Breast epithelium (tissue), 3 donors: ENCODE results near the gene SIVA1.

Experiments
- CTCF ChIP-seq, 3 donors: fragments of 450-650 bp; IDR thresholded peaks; one replicate each; pipeline ENCODE4 v1.5.1; 2016 to 2017; ENCODE audit warnings: antibody characterized with exemption in 3 of 3, mild to moderate bottlenecking in 3 of 3, moderate library complexity in 3 of 3
- POLR2A ChIP-seq: fragments of 450-650 bp; IDR thresholded peaks from one replicate; pipeline ENCODE4 v1.6.1; 2016; ENCODE audit warnings: antibody characterized with exemption, mild to moderate bottlenecking, moderate library complexity
- POLR2AphosphoS5 ChIP-seq, 3 donors: sonication (generic); formaldehyde crosslinking; IDR thresholded peaks; one replicate each; pipeline ENCODE4 v1.6.1; 2017; ENCODE audit warnings: antibody characterized with exemption in 3 of 3

GRCh38 chr14:104802394-104803184 is 49.6 kb downstream of the SIVA1 start:
- TF ChIP-seq CTCF (IDR thresholded peaks at IDR 0.05) (no peak), POLR2AphosphoS5 (IDR thresholded peaks at IDR 0.05) (no peak), POLR2A (no peak)
